Keratinocyte (primary cell): ENCODE data around the gene NUP214. TPM values are rescaled to one million over a fixed set of nuclear protein-coding genes. Genes with fewer than 3 reads are reported as not detected.

ENCODE experiments used
- DNase-seq: peaks from one replicate; pipeline ENCODE4 v3.0.0-alpha.2; 2011; ENCODE audit warnings: low read depth, missing footprints, low spot score
- FAIRE-seq: peaks from 2 replicates; lab custom pipeline; 2011; peaks lifted over from hg19 to GRCh38; lab: Jason Lieb, UNC
- H2AFZ ChIP-seq: 2 replicates; pipeline ENCODE4 v1.6.0; 2012; ENCODE audit warnings: low read length, control low read depth, inconsistent platforms; ENCODE audit not compliant: control insufficient read depth
- H3K27ac ChIP-seq: 2 replicates; pipeline ENCODE4 v1.5.1; 2011; ENCODE audit warnings: low read length; ENCODE audit not compliant: control insufficient read depth, insufficient read depth
- H3K27me3 ChIP-seq: 3 replicates; pipeline ENCODE4 v1.6.0; 2011; ENCODE audit warnings: low read length; ENCODE audit not compliant: control insufficient read depth, insufficient read depth; ENCODE audit errors: extremely low read depth
- H3K36me3 ChIP-seq, 2 experiments: 2 replicates in 1 of 2; 3 replicates in 1 of 2; pipeline ENCODE4 v1.5.1; 2011; ENCODE audit warnings: low read length in 2 of 2, mild to moderate bottlenecking in 1 of 2; ENCODE audit not compliant: control insufficient read depth in 2 of 2, insufficient read depth in 2 of 2; ENCODE audit errors: extremely low read depth in 1 of 2
- H3K4me1 ChIP-seq: 3 replicates; pipeline ENCODE4 v1.5.1; 2011; ENCODE audit warnings: low read length; ENCODE audit not compliant: control insufficient read depth, insufficient read depth; ENCODE audit errors: extremely low read depth
- H3K4me2 ChIP-seq: 3 replicates; pipeline ENCODE4 v1.6.0; 2011; ENCODE audit warnings: low read depth, low read length; ENCODE audit not compliant: control insufficient read depth, insufficient read depth; ENCODE audit errors: extremely low read depth
- H3K4me3 ChIP-seq, 3 experiments: fragments of 200-600 bp in 1 of 3; sonication (generic) in 1 of 3; 2 replicates in 2 of 3; 3 replicates in 1 of 3; pipeline ENCODE4 v1.5.1; 2011 to 2016; ENCODE audit warnings: low read length in 3 of 3, mild to moderate bottlenecking in 3 of 3, control low read depth in 2 of 3, inconsistent platforms in 1 of 3, low read depth in 1 of 3, mixed read lengths in 1 of 3, mixed run types in 1 of 3, moderate library complexity in 1 of 3; ENCODE audit not compliant: control insufficient read depth in 2 of 3, insufficient read depth in 2 of 3; ENCODE audit errors: extremely low read depth in 1 of 3
- H3K79me2 ChIP-seq: 2 replicates; pipeline ENCODE4 v1.6.0; 2012; ENCODE audit warnings: low read length; ENCODE audit not compliant: control insufficient read depth, insufficient read depth
- H3K9ac ChIP-seq: 3 replicates; pipeline ENCODE4 v1.6.0; 2011; ENCODE audit warnings: low read length; ENCODE audit not compliant: control insufficient read depth, insufficient read depth; ENCODE audit errors: extremely low read depth
- H3K9me1 ChIP-seq: 3 replicates; pipeline ENCODE4 v1.6.0; 2011; ENCODE audit warnings: low read length; ENCODE audit not compliant: control insufficient read depth, insufficient read depth; ENCODE audit errors: extremely low read depth
- H3K9me3 ChIP-seq: 2 replicates; pipeline ENCODE4 v1.5.1; 2012; ENCODE audit warnings: low read depth, low read length; ENCODE audit not compliant: control insufficient read depth
- H4K20me1 ChIP-seq: 3 replicates; pipeline ENCODE4 v1.6.0; 2011; ENCODE audit warnings: low read length; ENCODE audit not compliant: control insufficient read depth, insufficient read depth; ENCODE audit errors: extremely low read depth
- EZH2 ChIP-seq: IDR thresholded peaks from one replicate; pipeline ENCODE4 v1.6.1; 2012; ENCODE audit warnings: inconsistent platforms, mild to moderate bottlenecking, low read length, moderate library complexity
- dilution Hi-C: fragments of 300-500 bp; cut with MboI; formaldehyde crosslinking; loops from one replicate; pipeline ENCODE4 v1.7.0; 2020; ENCODE audit warnings: low sequenced_read_pairs; ENCODE audit not compliant: extremely low pct_ligation_motif_present
- polyA plus RNA-seq, 5 experiments: library from polyadenylated mRNA; depleted of rRNA in 3 of 5; stranded (reverse) in 3 of 5; stranded (forward) in 1 of 5; unstranded in 1 of 5; fragments of >200 nt; gene quantifications; 1 replicate in 1 of 5; 2 replicates in 3 of 5; 3 replicates in 1 of 5; pipeline versions ENCODE4 v1.2.1 to v1.2.3, GENCODE V29; 2011 to 2012; ENCODE audit warnings: missing spikeins in 2 of 5, low read depth in 1 of 5, low replicate concordance in 1 of 5
- TF ChIP-seq, protein P1 (sequence below), 3 experiments: IDR thresholded peaks in 1 of 3; conservative IDR thresholded peaks in 1 of 3; optimal IDR thresholded peaks in 1 of 3; 2 replicates in 2 of 3; 3 replicates in 1 of 3; pipeline versions ENCODE3 to v1.5.1; 2011; ENCODE audit warnings: low read length in 3 of 3, mild to moderate bottlenecking in 3 of 3, moderate library complexity in 2 of 3, control low read depth in 1 of 3, inconsistent platforms in 1 of 3; ENCODE audit not compliant: insufficient read depth in 2 of 3; ENCODE audit errors: extremely low read depth in 1 of 3

Gene NUP214
- polyA plus RNA-seq, 1 donor (not counting 4 experiments of a cell fraction or from before 2014, with no cell fraction given) = 7.3 TPM

DNA sequence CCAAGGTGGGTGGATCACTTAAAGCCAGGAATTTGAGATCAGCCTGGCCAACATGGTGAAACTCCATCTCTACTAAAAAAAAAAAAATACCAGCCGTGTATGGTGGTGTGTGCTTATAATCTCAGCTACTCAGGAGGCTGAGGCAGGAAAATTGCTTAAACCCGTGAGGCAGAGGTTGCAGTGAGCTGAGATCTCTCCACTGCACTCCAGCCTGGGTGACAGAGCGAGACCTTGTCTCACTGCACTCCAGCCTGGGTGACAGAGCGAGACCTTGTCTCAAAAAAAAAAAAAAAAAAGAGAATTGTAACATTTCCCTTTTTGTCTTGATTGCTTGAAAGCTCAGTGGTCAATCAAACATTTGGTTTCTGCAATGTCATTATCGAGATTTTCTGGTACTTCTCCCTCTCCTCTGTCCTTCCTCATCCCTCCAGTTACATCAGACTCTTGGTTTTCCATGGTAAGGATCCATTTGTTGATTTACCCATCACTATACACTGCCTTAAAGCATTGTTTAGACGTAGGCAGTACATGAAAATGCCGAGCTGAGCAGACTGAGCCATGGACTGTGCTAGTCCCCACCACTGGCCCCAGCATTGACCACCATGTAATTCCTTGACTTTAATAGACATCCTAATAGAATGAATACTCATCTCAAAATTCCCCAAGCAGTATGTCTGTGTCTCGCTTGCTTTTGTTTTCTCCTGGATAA, 40.6 kb upstream of the NUP214 start:
- Histone ChIP-seq H3K27ac (no peak overlapping the region), H3K4me1 (peaks cover 11% of the 10 kb centered on the region), H3K79me2 (no peaks in the 10 kb centered on the region), H3K9ac (no peak overlapping the region), H3K27me3 (peaks cover 5% of the 10 kb centered on the region), H4K20me1 (no peaks in the 10 kb centered on the region), H2AFZ (no peak overlapping the region), H3K9me1 (no peaks in the 10 kb centered on the region), H3K9me3 (no peaks in the 10 kb centered on the region), H3K36me3 (no peaks in the 10 kb centered on the region), H3K4me3 (no peak overlapping the region), H3K4me2 (no peak overlapping the region)
- TF ChIP-seq, protein P1, sequence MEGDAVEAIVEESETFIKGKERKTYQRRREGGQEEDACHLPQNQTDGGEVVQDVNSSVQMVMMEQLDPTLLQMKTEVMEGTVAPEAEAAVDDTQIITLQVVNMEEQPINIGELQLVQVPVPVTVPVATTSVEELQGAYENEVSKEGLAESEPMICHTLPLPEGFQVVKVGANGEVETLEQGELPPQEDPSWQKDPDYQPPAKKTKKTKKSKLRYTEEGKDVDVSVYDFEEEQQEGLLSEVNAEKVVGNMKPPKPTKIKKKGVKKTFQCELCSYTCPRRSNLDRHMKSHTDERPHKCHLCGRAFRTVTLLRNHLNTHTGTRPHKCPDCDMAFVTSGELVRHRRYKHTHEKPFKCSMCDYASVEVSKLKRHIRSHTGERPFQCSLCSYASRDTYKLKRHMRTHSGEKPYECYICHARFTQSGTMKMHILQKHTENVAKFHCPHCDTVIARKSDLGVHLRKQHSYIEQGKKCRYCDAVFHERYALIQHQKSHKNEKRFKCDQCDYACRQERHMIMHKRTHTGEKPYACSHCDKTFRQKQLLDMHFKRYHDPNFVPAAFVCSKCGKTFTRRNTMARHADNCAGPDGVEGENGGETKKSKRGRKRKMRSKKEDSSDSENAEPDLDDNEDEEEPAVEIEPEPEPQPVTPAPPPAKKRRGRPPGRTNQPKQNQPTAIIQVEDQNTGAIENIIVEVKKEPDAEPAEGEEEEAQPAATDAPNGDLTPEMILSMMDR (optimal IDR thresholded peaks at IDR 0.05 in 1 of 3, IDR thresholded peaks at IDR 0.05 in 1 of 3, conservative IDR thresholded peaks at IDR 0.05 in 1 of 3; ENCODE audit: extremely low read depth in 1 of 3, insufficient read depth in 2 of 3, low read length in 3 of 3) = no peak
- no peak for TF ChIP-seq EZH2
- dilution Hi-C loops = no loop called here
- no peak for FAIRE-seq
- no peak for DNase-seq

DNA sequence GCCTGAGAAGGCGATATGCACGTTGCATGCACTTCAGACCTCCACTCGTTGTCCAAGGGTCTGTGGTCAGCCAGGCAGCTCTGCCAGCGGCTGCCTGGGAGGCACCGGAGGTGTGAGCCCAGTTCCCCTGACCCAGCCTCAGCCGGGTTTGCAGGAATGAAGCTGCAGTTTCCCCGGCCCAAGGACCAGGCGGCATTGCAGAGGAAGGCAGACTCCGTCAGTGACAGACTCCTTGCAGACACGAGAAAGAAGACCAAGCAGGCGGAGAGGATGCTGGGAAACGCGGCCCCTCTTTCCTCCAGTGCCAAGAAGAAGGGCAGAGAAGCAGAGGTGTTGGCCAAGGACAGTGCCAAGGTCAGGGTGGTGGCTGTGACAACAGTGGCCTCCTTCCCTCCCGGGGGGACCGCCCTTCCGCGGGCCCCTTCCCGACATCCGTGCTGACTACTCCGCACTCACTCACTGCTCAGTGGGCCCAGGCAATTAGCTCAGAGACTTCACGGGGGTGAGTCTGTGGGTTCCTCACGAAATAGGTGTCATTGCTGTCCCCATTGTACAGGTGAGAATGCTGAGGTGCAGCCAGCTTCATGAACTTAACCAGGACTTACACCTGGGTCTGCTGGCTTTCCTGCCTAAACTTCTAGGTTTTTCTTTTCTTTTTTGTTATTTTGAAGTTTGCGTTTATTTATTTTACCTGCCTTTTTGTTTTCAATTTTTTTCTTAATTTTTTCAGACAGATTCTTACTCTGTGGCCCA, 39.8 kb upstream of the NUP214 start:
- no peak overlapping the region for H3K4me2 ChIP-seq
- TF ChIP-seq, protein P1 (optimal IDR thresholded peaks at IDR 0.05 in 1 of 3, IDR thresholded peaks at IDR 0.05 in 1 of 3, conservative IDR thresholded peaks at IDR 0.05 in 1 of 3; ENCODE audit: extremely low read depth in 1 of 3, insufficient read depth in 2 of 3, low read length in 3 of 3) = no peak
- no peak for TF ChIP-seq EZH2
- H3K27ac ChIP-seq = no peak overlapping the region
- DNase-seq = no peak
- H3K4me1 ChIP-seq = peaks cover 11% of the 10 kb centered on the region
- H4K20me1 ChIP-seq = no peaks in the 10 kb centered on the region
- H3K9ac ChIP-seq = no peak overlapping the region
- H3K9me3 ChIP-seq = no peaks in the 10 kb centered on the region
- H3K36me3 ChIP-seq = no peaks in the 10 kb centered on the region
- no peaks in the 10 kb centered on the region for H3K9me1 ChIP-seq
- H3K79me2 ChIP-seq = no peaks in the 10 kb centered on the region
- no peak for FAIRE-seq
- no peak overlapping the region for H3K4me3 ChIP-seq
- peaks cover 5% of the 10 kb centered on the region for H3K27me3 ChIP-seq
- dilution Hi-C loops = no loop called here
- H2AFZ ChIP-seq = no peak overlapping the region
